ENCODE data around the gene GOLGA1.

GOLGA1 gene

GRCh38 chr9:124897570-124898460, 43.1 kb downstream of the GOLGA1 start:
- DNase-seq (ENCODE audit: low read depth in 1 of 2, low spot score in 1 of 2): no peak
- TF ChIP-seq GABPA (IDR thresholded peaks at IDR 0.05; ENCODE audit: low read depth) (no peak), SPI1 (IDR thresholded peaks at IDR 0.05; ENCODE audit: borderline replicate concordance, low read depth) (no peak), POLR2AphosphoS5 (IDR thresholded peaks at IDR 0.05; ENCODE audit: low read depth) (no peak), REST (IDR thresholded peaks at IDR 0.05; ENCODE audit: insufficient replicate concordance, low read depth) (no peak), CTCF (IDR thresholded peaks at IDR 0.05; ENCODE audit: insufficient read depth, low read length) (no peak)
- Histone ChIP-seq H3K27me3 (ENCODE audit: insufficient read depth, poor library complexity, severe bottlenecking) (no peaks in the 10 kb centered on the region), H3K4me3 (replicated peaks; ENCODE audit: insufficient read depth, low read length) (no peak overlapping the region), H3K27ac (replicated peaks) (no peak overlapping the region)

- Histone ChIP-seq H3K4me3 (replicated peaks; ENCODE audit: insufficient read depth, low read length) (no peak overlapping the region), H3K27ac (replicated peaks) (no peak overlapping the region), H3K27me3 (ENCODE audit: insufficient read depth, poor library complexity, severe bottlenecking) (no peaks in the 10 kb centered on the region)
- TF ChIP-seq POLR2AphosphoS5 (IDR thresholded peaks at IDR 0.05; ENCODE audit: low read depth) (no peak), CTCF (IDR thresholded peaks at IDR 0.05; ENCODE audit: insufficient read depth, low read length) (peak; percentile 19), GABPA (IDR thresholded peaks at IDR 0.05; ENCODE audit: low read depth) (no peak)
- peak in 1 of 2 experiments; percentile 59 for DNase-seq (ENCODE audit: low read depth in 1 of 2, low spot score in 1 of 2)
These were observed 46.1 kb downstream of the GOLGA1 start for GRCh38 chr9:124894741-124895170.

GRCh38 chr9:124894035-124894740, 46.7 kb downstream of the GOLGA1 start:
- Histone ChIP-seq H3K4me3 (replicated peaks; ENCODE audit: insufficient read depth, low read length) (no peak overlapping the region), H3K27ac (replicated peaks) (no peak overlapping the region), H3K27me3 (ENCODE audit: insufficient read depth, poor library complexity, severe bottlenecking) (no peaks in the 10 kb centered on the region)
- DNase-seq (ENCODE audit: low read depth in 1 of 2, low spot score in 1 of 2): no peak
- TF ChIP-seq SPI1 (IDR thresholded peaks at IDR 0.05; ENCODE audit: borderline replicate concordance, low read depth) (no peak), GABPA (IDR thresholded peaks at IDR 0.05; ENCODE audit: low read depth) (no peak), CTCF (IDR thresholded peaks at IDR 0.05; ENCODE audit: insufficient read depth, low read length) (no peak), REST (IDR thresholded peaks at IDR 0.05; ENCODE audit: insufficient replicate concordance, low read depth) (no peak), POLR2AphosphoS5 (IDR thresholded peaks at IDR 0.05; ENCODE audit: low read depth) (no peak)

Measured in HL-60 (cell line).